Measurements from ENCODE around the gene NRSN1.

- no peak for TF ChIP-seq TARDBP (IDR thresholded peaks at IDR 0.05)
- no peak for TF ChIP-seq SP1 (IDR thresholded peaks at IDR 0.05)
- no peak for TF ChIP-seq CTBP1 (IDR thresholded peaks at IDR 0.05; ENCODE audit: borderline replicate concordance)
- no peak for TF ChIP-seq ARNT (IDR thresholded peaks at IDR 0.05)
- TF ChIP-seq L3MBTL2 (conservative IDR thresholded peaks at IDR 0.05) = no peak
- no peak for TF ChIP-seq SUZ12 (IDR thresholded peaks at IDR 0.05)
- TF ChIP-seq FOXM1 (IDR thresholded peaks at IDR 0.05; ENCODE audit: borderline replicate concordance) = no peak
Measured at GRCh38 chr6:24131751-24132150, 5.7 kb downstream of the NRSN1 start.
